ENCODE results near the gene TMEM203. TPM values are rescaled to one million over a fixed set of nuclear protein-coding genes. Genes with fewer than 3 reads are reported as not detected.

Gene TMEM203
- polyA plus RNA-seq, 1 donor (not counting 4 experiments of a cell fraction or from before 2014, with no cell fraction given) = 29.2 TPM

DNA sequence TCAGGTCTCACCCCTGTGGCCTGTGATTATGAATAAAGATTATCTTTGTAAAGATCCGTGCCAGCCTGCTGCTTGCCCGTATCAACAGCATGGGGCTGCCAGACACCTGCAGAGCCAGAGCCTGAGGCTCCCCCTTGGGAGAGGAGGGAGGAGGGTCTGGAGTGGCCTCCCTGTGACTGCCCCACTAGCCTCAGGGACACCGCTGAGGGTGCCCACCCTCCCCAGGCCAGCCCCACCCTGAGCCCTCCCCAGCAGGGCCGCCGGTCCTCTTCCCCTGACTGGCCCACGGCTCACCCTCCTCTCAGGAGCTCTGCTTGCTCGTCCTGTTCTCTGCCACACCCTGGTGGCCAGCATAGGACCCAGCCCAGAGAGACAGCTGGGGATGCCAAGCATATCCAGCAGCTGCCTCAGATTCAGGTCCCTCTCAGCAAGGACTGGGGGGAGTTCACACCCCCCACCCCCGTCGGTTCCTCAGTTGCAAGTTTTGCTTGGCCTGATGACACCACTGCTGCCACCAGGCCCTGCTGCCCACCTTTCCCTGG, 15.1 kb downstream of the TMEM203 start:
- Histone ChIP-seq H3K9me1 (ENCODE audit: control insufficient read depth, extremely low read depth, insufficient read depth, low read length) (peaks cover 2% of the 10 kb centered on the region), H3K27ac (ENCODE audit: control insufficient read depth, insufficient read depth, low read length) (no peak overlapping the region), H3K4me2 (ENCODE audit: control insufficient read depth, extremely low read depth, insufficient read depth, low read depth, low read length) (no peak overlapping the region), H3K79me2 (ENCODE audit: control insufficient read depth, insufficient read depth, low read length) (peaks cover 46% of the 10 kb centered on the region), H3K9me3 (ENCODE audit: control insufficient read depth, low read depth, low read length) (no peaks in the 10 kb centered on the region), H3K27me3 (ENCODE audit: control insufficient read depth, extremely low read depth, insufficient read depth, low read length) (peaks cover 3% of the 10 kb centered on the region), H2AFZ (ENCODE audit: control insufficient read depth, low read length) (no peak overlapping the region), H4K20me1 (ENCODE audit: control insufficient read depth, extremely low read depth, insufficient read depth, low read length) (peaks cover 2% of the 10 kb centered on the region), H3K4me3 (ENCODE audit: control insufficient read depth in 2 of 3, extremely low read depth in 1 of 3, insufficient read depth in 2 of 3, low read depth in 1 of 3, low read length in 3 of 3) (no peak overlapping the region), H3K4me1 (ENCODE audit: control insufficient read depth, extremely low read depth, insufficient read depth, low read length) (peaks cover 33% of the 10 kb centered on the region), H3K9ac (ENCODE audit: control insufficient read depth, extremely low read depth, insufficient read depth, low read length) (no peak overlapping the region), H3K36me3 (ENCODE audit: control insufficient read depth in 2 of 2, extremely low read depth in 1 of 2, insufficient read depth in 2 of 2, low read length in 2 of 2) (peaks cover 13 to 17% of the 10 kb centered on the region in 2 experiments)
- no peak for DNase-seq (ENCODE audit: low read depth, low spot score)
- TF ChIP-seq EZH2 (IDR thresholded peaks at IDR 0.05; ENCODE audit: low read length) = no peak
- TF ChIP-seq, protein P1, sequence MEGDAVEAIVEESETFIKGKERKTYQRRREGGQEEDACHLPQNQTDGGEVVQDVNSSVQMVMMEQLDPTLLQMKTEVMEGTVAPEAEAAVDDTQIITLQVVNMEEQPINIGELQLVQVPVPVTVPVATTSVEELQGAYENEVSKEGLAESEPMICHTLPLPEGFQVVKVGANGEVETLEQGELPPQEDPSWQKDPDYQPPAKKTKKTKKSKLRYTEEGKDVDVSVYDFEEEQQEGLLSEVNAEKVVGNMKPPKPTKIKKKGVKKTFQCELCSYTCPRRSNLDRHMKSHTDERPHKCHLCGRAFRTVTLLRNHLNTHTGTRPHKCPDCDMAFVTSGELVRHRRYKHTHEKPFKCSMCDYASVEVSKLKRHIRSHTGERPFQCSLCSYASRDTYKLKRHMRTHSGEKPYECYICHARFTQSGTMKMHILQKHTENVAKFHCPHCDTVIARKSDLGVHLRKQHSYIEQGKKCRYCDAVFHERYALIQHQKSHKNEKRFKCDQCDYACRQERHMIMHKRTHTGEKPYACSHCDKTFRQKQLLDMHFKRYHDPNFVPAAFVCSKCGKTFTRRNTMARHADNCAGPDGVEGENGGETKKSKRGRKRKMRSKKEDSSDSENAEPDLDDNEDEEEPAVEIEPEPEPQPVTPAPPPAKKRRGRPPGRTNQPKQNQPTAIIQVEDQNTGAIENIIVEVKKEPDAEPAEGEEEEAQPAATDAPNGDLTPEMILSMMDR (optimal IDR thresholded peaks at IDR 0.05 in 1 of 3, IDR thresholded peaks at IDR 0.05 in 1 of 3, conservative IDR thresholded peaks at IDR 0.05 in 1 of 3; ENCODE audit: extremely low read depth in 1 of 3, insufficient read depth in 2 of 3, low read length in 3 of 3) = no peak
- FAIRE-seq = no peak
- dilution Hi-C loops (cut with MboI; ENCODE audit: extremely low pct_ligation_motif_present, low sequenced_read_pairs) = no loop called here

DNA sequence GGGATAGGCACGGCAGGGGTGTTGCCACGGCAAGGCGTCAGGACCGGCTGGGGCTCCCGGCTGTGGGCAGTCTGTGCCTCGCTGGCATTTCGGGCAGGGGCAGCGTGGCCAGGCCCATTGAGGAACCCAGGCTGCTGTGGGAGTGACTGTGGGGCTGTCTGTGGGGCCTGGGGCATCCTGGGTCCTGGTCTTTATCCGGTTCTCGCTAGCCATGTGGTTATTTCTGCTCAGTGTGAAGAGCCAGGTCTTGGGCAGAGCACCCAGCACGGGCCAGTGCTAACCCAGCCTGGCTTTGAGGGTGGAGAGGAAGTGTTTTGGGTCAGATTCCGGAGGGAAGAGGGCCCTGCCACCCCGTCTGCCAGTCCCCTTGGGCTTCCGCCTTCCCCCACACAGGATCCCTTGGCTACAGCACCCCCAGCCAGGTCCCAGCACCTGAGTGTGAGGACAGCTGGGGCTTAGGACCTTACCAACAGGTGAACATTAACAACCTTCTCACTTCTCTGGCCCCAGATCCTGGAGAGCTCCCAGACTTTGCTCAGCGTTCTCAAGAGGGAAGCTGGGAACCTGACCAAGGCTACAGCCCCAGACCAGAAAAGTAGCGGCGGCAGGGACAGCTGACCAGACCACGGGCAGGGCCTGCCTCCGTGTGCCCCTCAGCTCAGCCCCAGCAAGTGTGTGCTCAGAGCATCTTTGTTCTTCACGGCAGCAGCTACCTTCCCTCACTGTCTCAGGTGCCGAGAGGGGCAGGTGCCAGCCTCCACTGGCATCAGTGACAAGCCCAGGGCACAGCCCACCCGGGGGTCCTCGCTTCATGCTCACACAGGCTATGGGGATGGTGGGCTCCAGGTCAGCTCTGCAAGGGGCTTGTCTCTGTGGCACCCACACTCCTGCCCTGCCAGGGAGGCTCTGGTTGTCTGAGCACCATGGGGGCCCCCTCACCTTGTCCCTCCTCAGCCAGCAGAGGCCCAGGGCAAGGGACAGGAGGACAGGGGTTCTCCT, 15.9 kb downstream of the TMEM203 start:
- no peak for FAIRE-seq
- H3K79me2 ChIP-seq (ENCODE audit: control insufficient read depth, insufficient read depth, low read length) = peaks cover 47% of the 10 kb centered on the region

More for the DNA sequence above, 15.9 kb downstream of the TMEM203 start:
- Histone ChIP-seq H3K4me1 (ENCODE audit: control insufficient read depth, extremely low read depth, insufficient read depth, low read length) (peaks cover 25% of the 10 kb centered on the region), H4K20me1 (ENCODE audit: control insufficient read depth, extremely low read depth, insufficient read depth, low read length) (no peaks in the 10 kb centered on the region), H3K27me3 (ENCODE audit: control insufficient read depth, extremely low read depth, insufficient read depth, low read length) (peaks cover 3% of the 10 kb centered on the region), H3K9ac (ENCODE audit: control insufficient read depth, extremely low read depth, insufficient read depth, low read length) (peak overlapping the region; percentile 92), H3K9me1 (ENCODE audit: control insufficient read depth, extremely low read depth, insufficient read depth, low read length) (no peaks in the 10 kb centered on the region), H3K36me3 (ENCODE audit: control insufficient read depth in 2 of 2, extremely low read depth in 1 of 2, insufficient read depth in 2 of 2, low read length in 2 of 2) (peaks cover 13 to 19% of the 10 kb centered on the region in 2 experiments), H2AFZ (ENCODE audit: control insufficient read depth, low read length) (peak overlapping the region; percentile 22), H3K27ac (ENCODE audit: control insufficient read depth, insufficient read depth, low read length) (peak overlapping the region; percentile 89), H3K4me2 (ENCODE audit: control insufficient read depth, extremely low read depth, insufficient read depth, low read depth, low read length) (peak overlapping the region; percentile 79), H3K4me3 (ENCODE audit: control insufficient read depth in 2 of 3, extremely low read depth in 1 of 3, insufficient read depth in 2 of 3, low read depth in 1 of 3, low read length in 3 of 3) (peak overlapping the region; percentile 88 to 96 (median 90)), H3K9me3 (ENCODE audit: control insufficient read depth, low read depth, low read length) (no peaks in the 10 kb centered on the region)
- no peak for DNase-seq (ENCODE audit: low read depth, low spot score)
- dilution Hi-C loops (cut with MboI; ENCODE audit: extremely low pct_ligation_motif_present, low sequenced_read_pairs) = no loop called here
- TF ChIP-seq EZH2 (IDR thresholded peaks at IDR 0.05; ENCODE audit: low read length) = no peak
- TF ChIP-seq, protein P1 (optimal IDR thresholded peaks at IDR 0.05 in 1 of 3, IDR thresholded peaks at IDR 0.05 in 1 of 3, conservative IDR thresholded peaks at IDR 0.05 in 1 of 3; ENCODE audit: extremely low read depth in 1 of 3, insufficient read depth in 2 of 3, low read length in 3 of 3) = no peak

Measured in keratinocyte (primary cell).